OCI-LY3 (cell line): Measurements from ENCODE around the gene UBAC2.

ENCODE experiments used
- H2AFZ ChIP-seq: fragments of 200-600, 300-600 bp; shearing (Covaris generic); 2 replicates; pipeline ENCODE4 v1.6.0; 2014; ENCODE audit warnings: antibody characterized with exemption, low read depth, low read length
- H3K27ac ChIP-seq: fragments of 200-600, 300-600 bp; sonication (generic); 2 replicates; pipeline ENCODE4 v1.5.1; 2014; ENCODE audit warnings: mild to moderate bottlenecking, low read length, moderate library complexity, mixed read lengths
- H3K27me3 ChIP-seq: fragments of 200-600, 300-600 bp; sonication (generic); 2 replicates; pipeline ENCODE4 v1.6.1; 2014; ENCODE audit warnings: low read depth, low read length, mixed read lengths
- H3K36me3 ChIP-seq: fragments of 200-600, 300-600 bp; sonication (generic); replicated peaks from 2 replicates; pipeline ENCODE3; 2014; ENCODE audit warnings: low read depth, low read length, mixed read lengths
- H3K4me1 ChIP-seq: fragments of 300-600, 200-600 bp; sonication (generic); 2 replicates; pipeline ENCODE4 v1.6.1; 2014; ENCODE audit warnings: low read length, mixed read lengths
- H3K4me2 ChIP-seq: fragments of 200-600, 300-600 bp; sonication (generic); 2 replicates; pipeline ENCODE4 v1.6.1; 2014; ENCODE audit warnings: low read length, mixed read lengths
- H3K4me3 ChIP-seq: fragments of 300-600, 200-600 bp; sonication (generic); 2 replicates; pipeline ENCODE4 v1.5.1; 2014; ENCODE audit warnings: antibody characterized with exemption, mild to moderate bottlenecking, low read length, moderate library complexity
- H3K79me2 ChIP-seq: fragments of 300-600, 200-600 bp; shearing (Covaris generic); 2 replicates; pipeline ENCODE4 v1.6.1; 2014; ENCODE audit warnings: mild to moderate bottlenecking, low read length, mixed read lengths
- H3K9ac ChIP-seq: fragments of 300-600, 200-600 bp; shearing (Covaris generic); 2 replicates; pipeline ENCODE4 v1.6.0; 2014; ENCODE audit warnings: mild to moderate bottlenecking, low read length, moderate library complexity
- H3K9me3 ChIP-seq: fragments of 200-600, 300-600 bp; shearing (Covaris generic); 2 replicates; pipeline ENCODE4 v1.6.1; 2014; ENCODE audit warnings: low read length, mixed read lengths; ENCODE audit not compliant: insufficient read depth
- H4K20me1 ChIP-seq: fragments of 200-600, 300-600 bp; sonication (generic); 2 replicates; pipeline ENCODE4 v1.6.1; 2016; ENCODE audit warnings: low read length, mixed read lengths; ENCODE audit not compliant: insufficient read depth
- EZH2phosphoT487 ChIP-seq: fragments of 200-600 bp; shearing (Covaris generic); IDR thresholded peaks from 2 replicates; pipeline ENCODE4 v1.6.1; 2018; ENCODE audit warnings: antibody characterized with exemption, mixed run types, low read depth
- TF ChIP-seq, protein P1 (sequence below): fragments of 200-600, 300-600 bp; sonication (generic); IDR thresholded peaks from 2 replicates; pipeline ENCODE4 v1.5.1; 2014; ENCODE audit warnings: antibody characterized with exemption, low read length, low read depth

UBAC2 gene

DNA sequence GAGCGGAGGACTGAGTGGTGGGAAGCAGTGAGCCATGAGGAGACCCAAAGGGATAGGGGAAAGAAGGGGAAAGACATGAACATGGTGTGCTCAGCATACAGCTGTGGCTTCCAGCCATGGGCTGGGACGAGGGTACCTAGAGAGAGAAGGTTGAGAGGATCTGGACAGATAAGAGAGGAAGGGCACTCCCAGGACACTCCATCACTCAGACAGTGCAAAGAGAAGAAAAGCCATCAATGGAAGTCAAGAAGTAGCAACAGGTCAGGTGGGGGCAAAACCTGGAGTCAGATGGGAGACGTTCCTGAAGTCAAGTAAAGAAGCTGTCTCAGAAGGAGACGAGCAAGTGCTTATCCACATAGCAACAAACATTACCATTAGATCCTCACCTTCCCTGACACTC lies 40.2 kb upstream of the UBAC2 start:
- peaks cover 20% of the 10 kb centered on the region for H3K27me3 ChIP-seq
- no peak overlapping the region for H3K4me3 ChIP-seq
- no peaks in the 10 kb centered on the region for H3K36me3 ChIP-seq
- no peak overlapping the region for H3K9ac ChIP-seq
- no peak overlapping the region for H3K27ac ChIP-seq
- no peaks in the 10 kb centered on the region for H4K20me1 ChIP-seq
- H3K79me2 ChIP-seq, result no peaks in the 10 kb centered on the region
- H3K4me2 ChIP-seq, result no peak overlapping the region
- TF ChIP-seq, protein P1, sequence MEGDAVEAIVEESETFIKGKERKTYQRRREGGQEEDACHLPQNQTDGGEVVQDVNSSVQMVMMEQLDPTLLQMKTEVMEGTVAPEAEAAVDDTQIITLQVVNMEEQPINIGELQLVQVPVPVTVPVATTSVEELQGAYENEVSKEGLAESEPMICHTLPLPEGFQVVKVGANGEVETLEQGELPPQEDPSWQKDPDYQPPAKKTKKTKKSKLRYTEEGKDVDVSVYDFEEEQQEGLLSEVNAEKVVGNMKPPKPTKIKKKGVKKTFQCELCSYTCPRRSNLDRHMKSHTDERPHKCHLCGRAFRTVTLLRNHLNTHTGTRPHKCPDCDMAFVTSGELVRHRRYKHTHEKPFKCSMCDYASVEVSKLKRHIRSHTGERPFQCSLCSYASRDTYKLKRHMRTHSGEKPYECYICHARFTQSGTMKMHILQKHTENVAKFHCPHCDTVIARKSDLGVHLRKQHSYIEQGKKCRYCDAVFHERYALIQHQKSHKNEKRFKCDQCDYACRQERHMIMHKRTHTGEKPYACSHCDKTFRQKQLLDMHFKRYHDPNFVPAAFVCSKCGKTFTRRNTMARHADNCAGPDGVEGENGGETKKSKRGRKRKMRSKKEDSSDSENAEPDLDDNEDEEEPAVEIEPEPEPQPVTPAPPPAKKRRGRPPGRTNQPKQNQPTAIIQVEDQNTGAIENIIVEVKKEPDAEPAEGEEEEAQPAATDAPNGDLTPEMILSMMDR, result no peak
- TF ChIP-seq EZH2phosphoT487, result no peak
- no peak overlapping the region for H2AFZ ChIP-seq
- no peaks in the 10 kb centered on the region for H3K4me1 ChIP-seq
- no peaks in the 10 kb centered on the region for H3K9me3 ChIP-seq

DNA sequence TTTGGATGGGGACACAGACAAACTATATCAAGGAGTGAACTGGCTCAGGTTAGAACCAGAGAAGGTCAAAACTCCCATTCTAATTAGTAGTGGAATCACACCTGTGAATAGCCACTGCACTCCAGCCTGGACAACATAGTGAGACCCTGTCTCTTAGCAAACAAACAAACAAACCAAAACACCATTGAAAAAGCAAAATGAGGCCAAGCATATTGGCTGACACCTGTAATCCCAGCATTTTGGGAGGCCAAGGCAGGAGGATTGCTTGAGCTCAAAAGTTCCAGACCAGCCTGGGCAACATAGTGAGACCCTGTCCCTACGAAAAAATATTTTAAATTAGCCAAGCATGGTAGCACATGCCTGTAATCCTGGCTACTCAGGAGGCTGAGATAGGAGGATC lies 39.1 kb upstream of the UBAC2 start:
- H3K36me3 ChIP-seq, result no peaks in the 10 kb centered on the region
- no peak overlapping the region for H3K4me2 ChIP-seq
- H4K20me1 ChIP-seq, result no peaks in the 10 kb centered on the region
- H2AFZ ChIP-seq, result no peak overlapping the region
- H3K9ac ChIP-seq, result no peak overlapping the region
- TF ChIP-seq, protein P1, result no peak
- TF ChIP-seq EZH2phosphoT487, result no peak
- H3K9me3 ChIP-seq, result no peaks in the 10 kb centered on the region
- no peak overlapping the region for H3K27ac ChIP-seq
- H3K27me3 ChIP-seq, result peaks cover 20% of the 10 kb centered on the region
- H3K79me2 ChIP-seq, result no peaks in the 10 kb centered on the region
- no peak overlapping the region for H3K4me3 ChIP-seq
- no peaks in the 10 kb centered on the region for H3K4me1 ChIP-seq

DNA sequence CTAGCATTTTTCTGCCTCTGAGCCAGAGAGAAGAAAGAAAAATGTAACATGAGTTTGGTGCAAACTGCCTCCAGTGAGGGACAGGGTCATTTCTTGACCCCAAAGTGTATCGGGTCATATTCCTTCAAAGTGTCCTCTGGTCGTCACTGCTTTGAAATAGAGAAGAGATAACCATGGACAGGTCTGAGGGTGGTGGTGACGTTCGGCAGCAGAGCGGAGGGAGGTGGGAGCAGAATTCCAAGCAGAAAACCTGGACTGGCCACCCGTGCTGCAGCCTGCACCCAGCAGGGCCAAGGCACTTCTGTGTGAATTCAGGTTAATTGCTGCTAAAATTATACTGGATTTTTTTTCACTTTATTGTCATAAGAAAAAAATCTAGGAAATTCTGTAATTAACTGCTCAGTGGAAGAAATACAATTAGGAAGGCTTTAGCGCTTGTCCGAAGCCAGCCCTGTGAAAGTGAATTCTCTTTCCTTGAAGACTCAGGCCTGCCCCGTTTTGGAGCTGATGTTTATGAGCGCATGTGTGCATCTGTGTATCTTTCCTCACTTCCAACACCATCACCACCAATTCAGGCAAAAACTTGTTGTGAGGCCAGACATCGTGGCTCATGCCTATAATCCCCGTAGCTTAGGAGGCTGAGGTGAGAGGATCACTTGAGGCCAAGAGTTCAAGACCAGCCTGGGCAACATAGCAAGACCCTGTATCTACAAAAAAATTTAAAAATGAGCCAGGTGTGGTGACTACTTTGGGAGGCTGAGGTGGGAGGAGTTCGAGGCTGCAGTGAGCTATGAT lies 37.9 kb upstream of the UBAC2 start:
- H3K79me2 ChIP-seq, result no peaks in the 10 kb centered on the region
- H3K27me3 ChIP-seq, result peaks cover 20% of the 10 kb centered on the region
- no peak overlapping the region for H3K4me2 ChIP-seq
- H3K36me3 ChIP-seq, result no peaks in the 10 kb centered on the region
- H3K4me3 ChIP-seq, result no peak overlapping the region
- H3K4me1 ChIP-seq, result no peaks in the 10 kb centered on the region
- no peak overlapping the region for H3K9ac ChIP-seq
- H3K9me3 ChIP-seq, result no peaks in the 10 kb centered on the region
- no peaks in the 10 kb centered on the region for H4K20me1 ChIP-seq
- no peak overlapping the region for H3K27ac ChIP-seq
- no peak overlapping the region for H2AFZ ChIP-seq
- no peak for TF ChIP-seq EZH2phosphoT487
- TF ChIP-seq, protein P1, result no peak

DNA sequence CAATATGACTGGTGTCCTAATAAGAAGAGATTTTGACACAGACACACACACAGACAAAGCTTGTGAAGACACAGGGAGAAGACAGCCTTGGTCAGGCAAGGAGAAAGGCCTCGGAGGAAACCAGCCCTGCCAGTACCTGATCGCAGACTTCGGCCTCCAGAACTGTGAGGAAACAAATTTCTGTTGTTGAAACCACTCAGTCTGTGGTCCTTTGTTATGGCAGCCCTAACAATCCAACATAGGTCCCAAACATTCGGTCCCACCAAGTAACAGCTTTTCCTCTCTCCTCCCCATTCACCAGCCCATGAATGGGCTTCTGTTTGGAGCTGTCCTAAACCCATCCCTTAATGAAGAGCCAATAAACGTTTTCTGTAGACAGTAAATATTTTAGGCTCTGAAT lies 36.4 kb upstream of the UBAC2 start:
- TF ChIP-seq EZH2phosphoT487, result no peak
- TF ChIP-seq, protein P1, result no peak
- H2AFZ ChIP-seq, result no peak overlapping the region

More for the DNA sequence above, 36.4 kb upstream of the UBAC2 start:
- no peaks in the 10 kb centered on the region for H3K9me3 ChIP-seq
- H3K27me3 ChIP-seq, result peaks cover 13% of the 10 kb centered on the region
- no peaks in the 10 kb centered on the region for H3K79me2 ChIP-seq
- H3K27ac ChIP-seq, result no peak overlapping the region
- no peak overlapping the region for H3K4me2 ChIP-seq
- no peaks in the 10 kb centered on the region for H3K36me3 ChIP-seq
- no peaks in the 10 kb centered on the region for H4K20me1 ChIP-seq
- no peak overlapping the region for H3K4me3 ChIP-seq
- H3K9ac ChIP-seq, result no peak overlapping the region
- H3K4me1 ChIP-seq, result no peaks in the 10 kb centered on the region
